ENCODE data around the gene ZFYVE21. TPM values are rescaled to one million over a fixed set of nuclear protein-coding genes. Genes with fewer than 3 reads are reported as not detected.
"Not testable (repeated sequence)": the region's sequence is repeated elsewhere in the genome, so short reads cannot be mapped to it uniquely, and the experiment has no call there.

ZFYVE21 gene
- polyA plus RNA-seq, 4 donors = 50.0 to 61.2 (median 55.8) TPM

- not testable (repeated sequence) for DNase-seq (ENCODE audit: low read depth in 4 of 4, low spot score in 3 of 4)
These were observed 24.0 kb upstream of the ZFYVE21 start for GRCh38 chr14:103691655-103692054.

GRCh38 chr14:103692159-103692558, 23.5 kb upstream of the ZFYVE21 start:
- no peak for DNase-seq (ENCODE audit: low read depth in 4 of 4, low spot score in 3 of 4)

GRCh38 chr14:103692871-103693270, 22.7 kb upstream of the ZFYVE21 start:
- DNase-seq (ENCODE audit: low read depth in 4 of 4, low spot score in 3 of 4) = no peak

- no peak for DNase-seq (ENCODE audit: low read depth in 4 of 4, low spot score in 3 of 4)
These were observed 22.1 kb upstream of the ZFYVE21 start for GRCh38 chr14:103693515-103693914.

- no peak for DNase-seq (ENCODE audit: low read depth in 4 of 4, low spot score in 3 of 4)
These were observed 21.0 kb upstream of the ZFYVE21 start for GRCh38 chr14:103694572-103695026.

- no peak for DNase-seq (ENCODE audit: low read depth in 4 of 4, low spot score in 3 of 4)
These were observed 20.1 kb upstream of the ZFYVE21 start for GRCh38 chr14:103695296-103696069.

- DNase-seq (ENCODE audit: low read depth in 4 of 4, low spot score in 3 of 4) = no peak
These were observed 19.6 kb upstream of the ZFYVE21 start for GRCh38 chr14:103696070-103696402.

GRCh38 chr14:103696466-103697071, 19.0 kb upstream of the ZFYVE21 start:
- DNase-seq (ENCODE audit: low read depth in 4 of 4, low spot score in 3 of 4) = no peak

GRCh38 chr14:103697206-103697602, 18.4 kb upstream of the ZFYVE21 start:
- no peak for DNase-seq (ENCODE audit: low read depth in 4 of 4, low spot score in 3 of 4)

GRCh38 chr14:103697603-103698379, 17.8 kb upstream of the ZFYVE21 start:
- no peak for DNase-seq (ENCODE audit: low read depth in 4 of 4, low spot score in 3 of 4)

GRCh38 chr14:103698380-103699260, 17.0 kb upstream of the ZFYVE21 start:
- no peak for DNase-seq (ENCODE audit: low read depth in 4 of 4, low spot score in 3 of 4)

GRCh38 chr14:103699261-103699661, 16.3 kb upstream of the ZFYVE21 start:
- no peak for DNase-seq (ENCODE audit: low read depth in 4 of 4, low spot score in 3 of 4)

- no peak for DNase-seq (ENCODE audit: low read depth in 4 of 4, low spot score in 3 of 4)
These were observed 15.5 kb upstream of the ZFYVE21 start for GRCh38 chr14:103699901-103700752.

GRCh38 chr14:103700753-103701490, 14.7 kb upstream of the ZFYVE21 start:
- no peak for DNase-seq (ENCODE audit: low read depth in 4 of 4, low spot score in 3 of 4)

GRCh38 chr14:103702095-103702494, 13.5 kb upstream of the ZFYVE21 start:
- no peak for DNase-seq (ENCODE audit: low read depth in 4 of 4, low spot score in 3 of 4)

- DNase-seq (ENCODE audit: low read depth in 4 of 4, low spot score in 3 of 4) = no peak
These were observed 12.8 kb upstream of the ZFYVE21 start for GRCh38 chr14:103702497-103703432.

- DNase-seq (ENCODE audit: low read depth in 4 of 4, low spot score in 3 of 4) = no peak
These were observed 11.9 kb upstream of the ZFYVE21 start for GRCh38 chr14:103703433-103704385.
